Measurements from ENCODE around the gene SLCO3A1.

The SLCO3A1 gene

GRCh38 chr15:92082006-92082843 lies 228.7 kb downstream of the SLCO3A1 start:
- H3K4me3 ChIP-seq (ENCODE audit: low read depth, low read length), result no peak overlapping the region
- peak; percentile 87 for TF ChIP-seq CTCF (IDR thresholded peaks at IDR 0.05; ENCODE audit: insufficient read depth, low read length, missing control alignments)
- CTCF ChIA-PET, result interaction anchor here (0.6 to 3.0 kb wide), 14 partner anchors 9 to 779 kb away, joined by 3 to 16 read pairs (median 6); partner anchors contain the start of gene SLCO3A1
- POLR2A ChIA-PET, result no interaction called here
- no peak for DNase-seq (ENCODE audit: low read depth, low spot score)

GRCh38 chr15:92083190-92083589 lies 229.7 kb downstream of the SLCO3A1 start:
- H3K4me3 ChIP-seq (ENCODE audit: low read depth, low read length), result no peak overlapping the region
- ChIA-PET POLR2A (no interaction called here), CTCF (interaction anchor here (0.6 to 3.0 kb wide), 14 partner anchors 8 to 811 kb away, joined by 3 to 16 read pairs (median 6); partner anchors contain the start of gene SLCO3A1)
- no peak for TF ChIP-seq CTCF (IDR thresholded peaks at IDR 0.05; ENCODE audit: insufficient read depth, low read length, missing control alignments)
- DNase-seq (ENCODE audit: low read depth, low spot score), result no peak

GRCh38 chr15:92087211-92087610 lies 233.7 kb downstream of the SLCO3A1 start:
- TF ChIP-seq CTCF (IDR thresholded peaks at IDR 0.05; ENCODE audit: insufficient read depth, low read length, missing control alignments), result no peak
- ChIA-PET CTCF (interaction anchor here (1.3 kb wide), 1 partner anchor 140 kb away, joined by 3 read pairs; no protein-coding TSS in a partner anchor), POLR2A (no interaction called here)
- no peak for DNase-seq (ENCODE audit: low read depth, low spot score)
- H3K4me3 ChIP-seq (ENCODE audit: low read depth, low read length), result no peak overlapping the region

- no peak overlapping the region for H3K4me3 ChIP-seq (ENCODE audit: low read depth, low read length)
- ChIA-PET POLR2A (no interaction called here), CTCF (interaction anchor here (0.7 to 3.0 kb wide), 16 partner anchors 8 to 626 kb away, joined by 3 to 18 read pairs (median 6); no protein-coding TSS in a partner anchor)
- no peak for DNase-seq (ENCODE audit: low read depth, low spot score)
- peak; percentile 78 for TF ChIP-seq CTCF (IDR thresholded peaks at IDR 0.05; ENCODE audit: insufficient read depth, low read length, missing control alignments)
These were observed 237.7 kb downstream of the SLCO3A1 start for GRCh38 chr15:92091155-92091734.

- CTCF ChIA-PET, result interaction anchor here (0.7 to 3.0 kb wide), 11 partner anchors 9 to 624 kb away, joined by 3 to 18 read pairs (median 6); no protein-coding TSS in a partner anchor
These were observed 239.0 kb downstream of the SLCO3A1 start for GRCh38 chr15:92092289-92093105.

More at GRCh38 chr15:92092289-92093105, 239.0 kb downstream of the SLCO3A1 start:
- DNase-seq (ENCODE audit: low read depth, low spot score), result no peak
- POLR2A ChIA-PET, result no interaction called here
- H3K4me3 ChIP-seq (ENCODE audit: low read depth, low read length), result no peak overlapping the region
- no peak for TF ChIP-seq CTCF (IDR thresholded peaks at IDR 0.05; ENCODE audit: insufficient read depth, low read length, missing control alignments)

All from AG04449 (cell line).